HEK293 (cell line): ENCODE measurements around the gene MVB12A.

Experiments
- BCL11A ChIP-seq: fragments of 450-650 bp; formaldehyde crosslinking; IDR thresholded peaks from 2 replicates; pipeline ENCODE4 v1.5.1; 2016; ENCODE audit warnings: low read depth, missing biosample characterization, missing genetic modification characterization
- GLIS1 ChIP-seq: fragments of 450-650 bp; formaldehyde crosslinking; IDR thresholded peaks from 2 replicates; pipeline ENCODE4 v1.5.1; 2016; ENCODE audit warnings: missing biosample characterization, missing genetic modification characterization
- IKZF3 ChIP-seq: fragments of 450-650 bp; IDR thresholded peaks from 2 replicates; pipeline ENCODE4 v1.5.0; 2018; ENCODE audit warnings: missing biosample characterization, mild to moderate bottlenecking, missing genetic modification characterization, moderate library complexity
- KLF10 ChIP-seq: fragments of 450-650 bp; IDR thresholded peaks from 2 replicates; pipeline ENCODE4 v1.5.1; 2018; ENCODE audit warnings: missing biosample characterization, mild to moderate bottlenecking, missing genetic modification characterization
- KLF16 ChIP-seq: fragments of 450-650 bp; formaldehyde crosslinking; IDR thresholded peaks from 2 replicates; pipeline ENCODE4 v1.5.1; 2017; ENCODE audit warnings: missing biosample characterization, missing genetic modification characterization
- KLF9 ChIP-seq: fragments of 450-650 bp; formaldehyde crosslinking; IDR thresholded peaks from 2 replicates; pipeline ENCODE4 v1.5.1; 2016; ENCODE audit warnings: missing biosample characterization, missing genetic modification characterization, low read depth
- SCRT2 ChIP-seq: fragments of 450-650 bp; formaldehyde crosslinking; IDR thresholded peaks from 2 replicates; pipeline ENCODE4 v1.5.1; 2016; ENCODE audit warnings: missing biosample characterization, missing genetic modification characterization
- SP3 ChIP-seq: fragments of 450-650 bp; formaldehyde crosslinking; IDR thresholded peaks from 2 replicates; pipeline ENCODE4 v1.5.1; 2016; ENCODE audit warnings: missing biosample characterization, missing genetic modification characterization
- SP7 ChIP-seq: fragments of 450-650 bp; formaldehyde crosslinking; IDR thresholded peaks from 2 replicates; pipeline ENCODE4 v1.5.1; 2016; ENCODE audit warnings: missing biosample characterization, missing genetic modification characterization
- YY1 ChIP-seq: fragments of 450-650 bp; formaldehyde crosslinking; IDR thresholded peaks from 2 replicates; pipeline ENCODE4 v1.5.1; 2018; ENCODE audit warnings: missing biosample characterization, missing genetic modification characterization
- ZBTB17 ChIP-seq: fragments of 450-650 bp; formaldehyde crosslinking; IDR thresholded peaks from 2 replicates; pipeline ENCODE4 v1.5.1; 2016; ENCODE audit warnings: missing biosample characterization, missing genetic modification characterization
- ZBTB20 ChIP-seq: fragments of 450-650 bp; formaldehyde crosslinking; IDR thresholded peaks from 2 replicates; pipeline ENCODE4 v1.5.1; 2016; ENCODE audit warnings: missing biosample characterization, missing genetic modification characterization
- ZEB2 ChIP-seq: fragments of 450-650 bp; formaldehyde crosslinking; IDR thresholded peaks from 2 replicates; pipeline ENCODE4 v1.5.1; 2016; ENCODE audit warnings: missing biosample characterization, missing genetic modification characterization
- ZFP69B ChIP-seq: fragments of 450-650 bp; formaldehyde crosslinking; IDR thresholded peaks from 2 replicates; pipeline ENCODE4 v1.5.1; 2016; ENCODE audit warnings: missing biosample characterization, missing genetic modification characterization
- ZNF146 ChIP-seq: fragments of 450-650 bp; formaldehyde crosslinking; IDR thresholded peaks from 2 replicates; pipeline ENCODE4 v1.5.1; 2016; ENCODE audit warnings: missing biosample characterization, missing genetic modification characterization
- ZNF175 ChIP-seq: fragments of 450-650 bp; formaldehyde crosslinking; IDR thresholded peaks from 2 replicates; pipeline ENCODE4 v1.5.1; 2016; ENCODE audit warnings: missing biosample characterization, missing genetic modification characterization
- ZNF311 ChIP-seq: fragments of 450-650 bp; formaldehyde crosslinking; IDR thresholded peaks from 2 replicates; pipeline ENCODE4 v1.5.1; 2017; ENCODE audit warnings: missing biosample characterization, missing genetic modification characterization, borderline replicate concordance
- ZNF324 ChIP-seq: fragments of 450-650 bp; formaldehyde crosslinking; IDR thresholded peaks from 2 replicates; pipeline ENCODE4 v1.5.1; 2016; ENCODE audit warnings: missing biosample characterization, missing genetic modification characterization
- ZNF335 ChIP-seq: fragments of 450-650 bp; formaldehyde crosslinking; conservative IDR thresholded peaks from 2 replicates; pipeline ENCODE4 v1.5.1; 2016; ENCODE audit warnings: missing biosample characterization, missing genetic modification characterization
- ZNF391 ChIP-seq: fragments of 450-650 bp; formaldehyde crosslinking; IDR thresholded peaks from 2 replicates; pipeline ENCODE4 v1.5.1; 2016; ENCODE audit warnings: low read depth, missing biosample characterization, missing genetic modification characterization, borderline replicate concordance
- ZNF473 ChIP-seq: fragments of 450-650 bp; formaldehyde crosslinking; IDR thresholded peaks from 2 replicates; pipeline ENCODE4 v1.5.1; 2017; ENCODE audit warnings: missing biosample characterization, missing genetic modification characterization
- ZNF529 ChIP-seq: fragments of 450-650 bp; formaldehyde crosslinking; IDR thresholded peaks from 2 replicates; pipeline ENCODE4 v1.5.1; 2017; ENCODE audit warnings: missing genetic modification characterization, missing biosample characterization; ENCODE audit not compliant: insufficient replicate concordance
- ZNF561 ChIP-seq: fragments of 450-650 bp; IDR thresholded peaks from 2 replicates; pipeline ENCODE4 v1.5.1; 2018; ENCODE audit warnings: missing biosample characterization, missing genetic modification characterization, borderline replicate concordance
- ZNF610 ChIP-seq: fragments of 450-650 bp; formaldehyde crosslinking; IDR thresholded peaks from 2 replicates; pipeline ENCODE4 v1.5.1; 2016; ENCODE audit warnings: missing biosample characterization, missing genetic modification characterization, borderline replicate concordance
- ZNF629 ChIP-seq: fragments of 450-650 bp; formaldehyde crosslinking; IDR thresholded peaks from 2 replicates; pipeline ENCODE4 v1.5.1; 2017; ENCODE audit warnings: missing biosample characterization, missing genetic modification characterization
- ZNF701 ChIP-seq: fragments of 450-650 bp; formaldehyde crosslinking; IDR thresholded peaks from 2 replicates; pipeline ENCODE4 v1.5.1; 2016; ENCODE audit warnings: missing biosample characterization, missing genetic modification characterization
- TF ChIP-seq, protein P1 (sequence below): fragments of 450-650 bp; formaldehyde crosslinking; IDR thresholded peaks from 2 replicates; pipeline ENCODE4 v1.5.1; 2016; ENCODE audit warnings: missing biosample characterization, missing genetic modification characterization
- TF ChIP-seq, protein P2 (sequence below): fragments of 450-650 bp; formaldehyde crosslinking; IDR thresholded peaks from 2 replicates; pipeline ENCODE4 v1.5.1; 2016; ENCODE audit warnings: missing biosample characterization, missing genetic modification characterization
- TF ChIP-seq, protein P3 (sequence below): fragments of 450-650 bp; formaldehyde crosslinking; IDR thresholded peaks from 2 replicates; pipeline ENCODE4 v1.5.1; 2016; ENCODE audit warnings: missing biosample characterization, missing genetic modification characterization
- TF ChIP-seq, protein P4 (sequence below): fragments of 450-650 bp; formaldehyde crosslinking; optimal IDR thresholded peaks from 2 replicates; pipeline ENCODE3; 2016; ENCODE audit warnings: missing biosample characterization, mild to moderate bottlenecking, missing genetic modification characterization
- TF ChIP-seq, protein P5 (sequence below): fragments of 450-650 bp; formaldehyde crosslinking; IDR thresholded peaks from 2 replicates; pipeline ENCODE4 v1.5.1; 2017; ENCODE audit warnings: missing biosample characterization, missing genetic modification characterization
- TF ChIP-seq, protein P6 (sequence below): fragments of 450-650 bp; formaldehyde crosslinking; IDR thresholded peaks from 2 replicates; pipeline ENCODE4 v1.5.1; 2017; ENCODE audit warnings: missing biosample characterization, missing genetic modification characterization

The MVB12A gene

DNA sequence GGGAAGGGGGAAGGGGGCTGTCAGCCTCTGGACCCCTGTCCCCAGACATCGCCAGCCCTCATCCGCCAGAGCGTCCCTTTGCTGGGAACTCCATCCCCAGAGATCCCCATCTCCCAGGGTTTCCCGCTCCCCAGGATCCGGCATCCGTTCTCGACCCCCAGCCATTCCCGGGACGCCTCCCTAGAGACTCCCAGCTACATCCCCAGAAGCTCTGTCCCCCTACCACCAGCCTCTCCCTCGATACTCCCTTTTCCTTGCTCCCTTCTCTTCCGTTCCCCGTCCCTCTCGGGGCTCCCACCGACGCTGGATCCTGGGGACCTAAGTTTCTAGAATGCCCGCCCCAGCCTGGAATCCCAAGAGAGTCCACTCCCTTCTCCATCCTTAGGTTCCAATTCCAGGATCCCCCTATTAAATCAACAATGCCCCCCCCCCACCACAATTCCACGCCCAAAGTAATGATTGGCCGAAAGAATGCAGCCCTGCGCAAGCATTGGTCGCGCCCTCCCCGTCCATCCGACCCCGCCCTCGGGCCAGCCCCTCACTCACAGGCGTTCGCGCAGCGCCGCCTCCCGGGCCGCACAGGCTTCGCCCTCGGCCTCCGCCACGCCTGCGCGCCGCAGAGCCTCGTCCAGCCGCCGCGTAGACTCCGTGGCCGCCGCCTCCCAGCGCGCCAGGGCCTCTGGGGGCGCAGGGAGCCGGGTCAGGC, 29.0 kb upstream of the MVB12A start (continued):
- peak; percentile 26; the same call in 1 of the 2 replicates for TF ChIP-seq ZBTB20 (tag by site-specific recombination)
- TF ChIP-seq ZNF335 (tag by site-specific recombination) = peak; percentile 56; the same call in 1 of the 2 replicates
- TF ChIP-seq ZFP69B = 0 out of 2 replicates have a peak, but pooled peaks have one; percentile 22
- 0 out of 2 replicates have a peak, but pooled peaks have one; percentile 39 for TF ChIP-seq ZNF629 (tag by site-specific recombination)
- peak; percentile 70; the same call in 1 of the 2 replicates for TF ChIP-seq ZNF561
- TF ChIP-seq YY1 (tag by site-specific recombination) = 0 out of 2 replicates have a peak, but pooled peaks have one; percentile 20
- TF ChIP-seq BCL11A (tag by site-specific recombination) = 0 out of 2 replicates have a peak, but pooled peaks have one; percentile 35
- 0 out of 2 replicates have a peak, but pooled peaks have one; percentile 4 for TF ChIP-seq ZNF146
- TF ChIP-seq SP7 = 0 out of 2 replicates have a peak, but pooled peaks have one; percentile 28
- TF ChIP-seq, protein P1, sequence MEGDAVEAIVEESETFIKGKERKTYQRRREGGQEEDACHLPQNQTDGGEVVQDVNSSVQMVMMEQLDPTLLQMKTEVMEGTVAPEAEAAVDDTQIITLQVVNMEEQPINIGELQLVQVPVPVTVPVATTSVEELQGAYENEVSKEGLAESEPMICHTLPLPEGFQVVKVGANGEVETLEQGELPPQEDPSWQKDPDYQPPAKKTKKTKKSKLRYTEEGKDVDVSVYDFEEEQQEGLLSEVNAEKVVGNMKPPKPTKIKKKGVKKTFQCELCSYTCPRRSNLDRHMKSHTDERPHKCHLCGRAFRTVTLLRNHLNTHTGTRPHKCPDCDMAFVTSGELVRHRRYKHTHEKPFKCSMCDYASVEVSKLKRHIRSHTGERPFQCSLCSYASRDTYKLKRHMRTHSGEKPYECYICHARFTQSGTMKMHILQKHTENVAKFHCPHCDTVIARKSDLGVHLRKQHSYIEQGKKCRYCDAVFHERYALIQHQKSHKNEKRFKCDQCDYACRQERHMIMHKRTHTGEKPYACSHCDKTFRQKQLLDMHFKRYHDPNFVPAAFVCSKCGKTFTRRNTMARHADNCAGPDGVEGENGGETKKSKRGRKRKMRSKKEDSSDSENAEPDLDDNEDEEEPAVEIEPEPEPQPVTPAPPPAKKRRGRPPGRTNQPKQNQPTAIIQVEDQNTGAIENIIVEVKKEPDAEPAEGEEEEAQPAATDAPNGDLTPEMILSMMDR (tag by site-specific recombination) = peak; percentile 78
- TF ChIP-seq SCRT2 = peak; percentile 57; the same call in 1 of the 2 replicates
- 0 out of 2 replicates have a peak, but pooled peaks have one; percentile 42 for TF ChIP-seq ZNF391
- TF ChIP-seq ZBTB17 (tag by site-specific recombination) = peak; percentile 96
- peak; percentile 76 for TF ChIP-seq KLF9 (tag by site-specific recombination)
- TF ChIP-seq ZNF701 (tag by site-specific recombination) = no peak
- no peak for TF ChIP-seq ZNF175 (tag by site-specific recombination)
- TF ChIP-seq, protein P2, sequence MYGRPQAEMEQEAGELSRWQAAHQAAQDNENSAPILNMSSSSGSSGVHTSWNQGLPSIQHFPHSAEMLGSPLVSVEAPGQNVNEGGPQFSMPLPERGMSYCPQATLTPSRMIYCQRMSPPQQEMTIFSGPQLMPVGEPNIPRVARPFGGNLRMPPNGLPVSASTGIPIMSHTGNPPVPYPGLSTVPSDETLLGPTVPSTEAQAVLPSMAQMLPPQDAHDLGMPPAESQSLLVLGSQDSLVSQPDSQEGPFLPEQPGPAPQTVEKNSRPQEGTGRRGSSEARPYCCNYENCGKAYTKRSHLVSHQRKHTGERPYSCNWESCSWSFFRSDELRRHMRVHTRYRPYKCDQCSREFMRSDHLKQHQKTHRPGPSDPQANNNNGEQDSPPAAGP = peak; percentile 81
- TF ChIP-seq, protein P3, sequence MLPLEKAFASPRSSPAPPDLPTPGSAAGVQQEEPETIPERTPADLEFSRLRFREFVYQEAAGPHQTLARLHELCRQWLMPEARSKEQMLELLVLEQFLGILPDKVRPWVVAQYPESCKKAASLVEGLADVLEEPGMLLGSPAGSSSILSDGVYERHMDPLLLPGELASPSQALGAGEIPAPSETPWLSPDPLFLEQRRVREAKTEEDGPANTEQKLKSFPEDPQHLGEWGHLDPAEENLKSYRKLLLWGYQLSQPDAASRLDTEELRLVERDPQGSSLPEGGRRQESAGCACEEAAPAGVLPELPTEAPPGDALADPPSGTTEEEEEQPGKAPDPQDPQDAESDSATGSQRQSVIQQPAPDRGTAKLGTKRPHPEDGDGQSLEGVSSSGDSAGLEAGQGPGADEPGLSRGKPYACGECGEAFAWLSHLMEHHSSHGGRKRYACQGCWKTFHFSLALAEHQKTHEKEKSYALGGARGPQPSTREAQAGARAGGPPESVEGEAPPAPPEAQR (tag by site-specific recombination) = no peak
- TF ChIP-seq ZNF324 (tag by site-specific recombination) = 0 out of 2 replicates have a peak, but pooled peaks have one; percentile 50
- TF ChIP-seq ZNF311 = no peak
- TF ChIP-seq SP3 (tag by site-specific recombination) = peak; percentile 86
- TF ChIP-seq GLIS1 = peak; percentile 67
- TF ChIP-seq KLF16 (tag by site-specific recombination) = peak; percentile 81
- TF ChIP-seq KLF10 (tag by site-specific recombination) = peak; percentile 98
- TF ChIP-seq, protein P4, sequence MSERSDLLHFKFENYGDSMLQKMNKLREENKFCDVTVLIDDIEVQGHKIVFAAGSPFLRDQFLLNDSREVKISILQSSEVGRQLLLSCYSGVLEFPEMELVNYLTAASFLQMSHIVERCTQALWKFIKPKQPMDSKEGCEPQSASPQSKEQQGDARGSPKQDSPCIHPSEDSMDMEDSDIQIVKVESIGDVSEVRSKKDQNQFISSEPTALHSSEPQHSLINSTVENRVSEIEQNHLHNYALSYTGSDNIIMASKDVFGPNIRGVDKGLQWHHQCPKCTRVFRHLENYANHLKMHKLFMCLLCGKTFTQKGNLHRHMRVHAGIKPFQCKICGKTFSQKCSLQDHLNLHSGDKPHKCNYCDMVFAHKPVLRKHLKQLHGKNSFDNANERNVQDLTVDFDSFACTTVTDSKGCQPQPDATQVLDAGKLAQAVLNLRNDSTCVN (tag by site-specific recombination) = peak; percentile 52
- TF ChIP-seq ZNF610 (tag by site-specific recombination) = 0 out of 2 replicates have a peak, but pooled peaks have one; percentile 18
- TF ChIP-seq IKZF3 (tag by site-specific recombination) = peak; percentile 88
- no peak for TF ChIP-seq ZNF473 (tag by site-specific recombination)
- peak; percentile 73 for TF ChIP-seq ZEB2 (tag by site-specific recombination)
- TF ChIP-seq ZNF529 (tag by site-specific recombination) = no peak
- TF ChIP-seq, protein P5, sequence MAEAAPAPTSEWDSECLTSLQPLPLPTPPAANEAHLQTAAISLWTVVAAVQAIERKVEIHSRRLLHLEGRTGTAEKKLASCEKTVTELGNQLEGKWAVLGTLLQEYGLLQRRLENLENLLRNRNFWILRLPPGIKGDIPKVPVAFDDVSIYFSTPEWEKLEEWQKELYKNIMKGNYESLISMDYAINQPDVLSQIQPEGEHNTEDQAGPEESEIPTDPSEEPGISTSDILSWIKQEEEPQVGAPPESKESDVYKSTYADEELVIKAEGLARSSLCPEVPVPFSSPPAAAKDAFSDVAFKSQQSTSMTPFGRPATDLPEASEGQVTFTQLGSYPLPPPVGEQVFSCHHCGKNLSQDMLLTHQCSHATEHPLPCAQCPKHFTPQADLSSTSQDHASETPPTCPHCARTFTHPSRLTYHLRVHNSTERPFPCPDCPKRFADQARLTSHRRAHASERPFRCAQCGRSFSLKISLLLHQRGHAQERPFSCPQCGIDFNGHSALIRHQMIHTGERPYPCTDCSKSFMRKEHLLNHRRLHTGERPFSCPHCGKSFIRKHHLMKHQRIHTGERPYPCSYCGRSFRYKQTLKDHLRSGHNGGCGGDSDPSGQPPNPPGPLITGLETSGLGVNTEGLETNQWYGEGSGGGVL (tag by site-specific recombination) = peak; percentile 85
- TF ChIP-seq, protein P6, sequence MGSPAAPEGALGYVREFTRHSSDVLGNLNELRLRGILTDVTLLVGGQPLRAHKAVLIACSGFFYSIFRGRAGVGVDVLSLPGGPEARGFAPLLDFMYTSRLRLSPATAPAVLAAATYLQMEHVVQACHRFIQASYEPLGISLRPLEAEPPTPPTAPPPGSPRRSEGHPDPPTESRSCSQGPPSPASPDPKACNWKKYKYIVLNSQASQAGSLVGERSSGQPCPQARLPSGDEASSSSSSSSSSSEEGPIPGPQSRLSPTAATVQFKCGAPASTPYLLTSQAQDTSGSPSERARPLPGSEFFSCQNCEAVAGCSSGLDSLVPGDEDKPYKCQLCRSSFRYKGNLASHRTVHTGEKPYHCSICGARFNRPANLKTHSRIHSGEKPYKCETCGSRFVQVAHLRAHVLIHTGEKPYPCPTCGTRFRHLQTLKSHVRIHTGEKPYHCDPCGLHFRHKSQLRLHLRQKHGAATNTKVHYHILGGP (tag by site-specific recombination) = no peak
